K562 treated with DMSO at 1 percent for 12 hours (cell line): Measurements from ENCODE around the gene PCAT7. TPM values are rescaled to one million over a fixed set of nuclear protein-coding genes. Genes with fewer than 3 reads are reported as not detected.

Experiments
- total RNA-seq: library from RNA; unstranded; fragments of 300-600 nt; gene quantifications from 2 replicates; pipeline ENCODE4 v1.2.3, GENCODE V29; 2022; ENCODE audit not compliant: insufficient read depth

PCAT7 gene
- total RNA-seq, result not detected in 2 replicates

DNA sequence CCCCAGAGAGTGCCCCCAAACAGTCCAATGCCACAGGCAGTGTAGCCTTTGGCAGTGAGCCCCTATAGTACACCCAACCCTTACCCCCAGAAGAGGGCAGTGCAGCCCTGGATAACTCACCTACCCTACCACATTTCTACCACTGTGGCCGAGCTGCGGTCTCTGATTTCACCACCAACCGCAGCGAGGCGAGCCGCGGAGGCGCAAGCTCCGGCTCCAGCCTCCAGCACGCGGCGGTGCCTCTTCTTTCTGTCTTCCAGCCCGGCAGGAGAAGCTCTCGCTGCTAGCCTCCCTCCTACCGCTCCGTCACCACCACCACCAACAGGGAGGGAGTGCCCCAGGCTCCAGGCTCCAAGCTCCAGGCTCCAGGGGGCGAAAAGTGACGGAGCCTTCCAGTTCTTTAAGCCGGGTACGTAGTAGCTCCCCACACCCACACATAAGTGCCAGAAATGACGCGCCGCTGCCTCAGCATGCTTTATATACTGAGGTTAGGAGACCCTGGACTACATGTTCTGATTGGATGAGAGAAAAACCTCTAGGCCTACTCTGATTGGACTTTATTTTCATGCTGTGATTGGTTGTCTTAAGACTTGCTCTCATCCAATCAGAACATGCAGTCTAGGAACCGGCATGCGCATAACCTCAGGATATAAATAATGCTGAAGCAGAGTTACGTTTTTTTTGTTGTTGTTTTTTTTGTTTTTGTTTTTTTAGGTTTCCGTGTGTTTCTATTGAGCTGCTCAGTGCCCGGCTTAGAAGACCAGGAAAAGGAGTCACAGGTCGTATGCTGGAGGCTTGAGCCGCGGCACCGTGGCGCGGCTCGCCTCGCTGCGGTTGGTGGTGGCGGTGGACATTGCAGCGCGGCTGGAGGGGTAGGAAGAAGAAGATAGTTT, at the start of gene PCAT7:
TSS of gene PCAT7 (plus strand) at position 645 of the 893 bp plus-strand sequence.

DNA sequence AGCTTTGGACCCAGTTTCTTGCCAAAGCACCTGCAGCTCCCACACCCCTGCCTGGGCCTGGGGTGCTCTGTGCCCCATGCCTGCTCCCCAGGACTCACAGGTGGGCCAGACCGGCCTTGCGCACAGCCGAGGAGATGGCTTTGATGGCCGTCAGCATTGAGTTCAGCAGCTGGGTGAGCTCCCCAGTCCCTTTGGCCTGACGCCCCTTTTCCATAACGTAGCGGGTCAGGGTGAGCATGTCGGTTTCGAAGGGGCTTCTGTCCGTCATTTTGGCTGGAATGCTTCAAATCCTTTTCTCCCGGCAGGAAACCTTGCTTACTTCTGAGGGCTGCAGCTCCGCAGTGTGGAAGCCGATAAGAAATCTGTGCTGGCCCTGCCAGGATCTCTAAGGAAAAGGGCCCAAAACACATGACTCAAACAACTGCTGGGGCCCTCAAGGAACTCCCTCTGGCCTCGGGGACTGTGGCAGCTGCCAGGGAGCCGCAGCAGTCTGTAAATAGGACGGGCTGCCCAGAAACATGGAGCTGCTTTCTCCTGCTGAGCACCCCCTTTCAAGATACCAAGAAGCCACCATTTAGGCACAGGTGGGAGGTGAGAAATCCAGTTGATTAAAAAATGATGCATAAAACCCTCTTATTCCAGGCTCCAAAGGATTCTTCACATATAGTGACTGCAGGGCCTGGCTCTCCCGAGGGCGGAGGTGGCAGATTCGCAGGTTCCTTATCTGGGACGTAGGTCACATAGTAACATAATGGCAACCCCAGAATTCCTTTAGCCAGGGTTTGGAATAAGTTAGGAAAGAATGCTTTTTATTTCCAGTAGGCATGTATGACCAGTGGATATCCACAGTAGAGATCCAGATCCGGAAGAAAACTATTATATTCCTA, 38.8 kb downstream of the PCAT7 start, which contains the start of gene FBP2:
TSS of gene FBP2 (minus strand) at position 366 of the 887 bp plus-strand sequence. CDS start at position 268, 98 bp downstream.

Other genes with a start within 250 kb of the PCAT7 start
- gene NUTM2F, start 226.4 kb upstream of the PCAT7 start, total RNA-seq, result not detected in 2 replicates
- gene FBP2, start 38.7 kb downstream of the PCAT7 start, total RNA-seq, result not detected in 2 replicates
- not detected in 2 replicates for gene FBP1, start 84.4 kb downstream of the PCAT7 start, total RNA-seq
- gene AOPEP, start 171.6 kb downstream of the PCAT7 start, total RNA-seq, result 8.1 and 12.9 TPM in 2 replicates